ENCODE measurements around the gene ALG2.
"Not testable (repeated sequence)": the region's sequence is repeated elsewhere in the genome, so short reads cannot be mapped to it uniquely, and the experiment has no call there.

ALG2 gene

DNA sequence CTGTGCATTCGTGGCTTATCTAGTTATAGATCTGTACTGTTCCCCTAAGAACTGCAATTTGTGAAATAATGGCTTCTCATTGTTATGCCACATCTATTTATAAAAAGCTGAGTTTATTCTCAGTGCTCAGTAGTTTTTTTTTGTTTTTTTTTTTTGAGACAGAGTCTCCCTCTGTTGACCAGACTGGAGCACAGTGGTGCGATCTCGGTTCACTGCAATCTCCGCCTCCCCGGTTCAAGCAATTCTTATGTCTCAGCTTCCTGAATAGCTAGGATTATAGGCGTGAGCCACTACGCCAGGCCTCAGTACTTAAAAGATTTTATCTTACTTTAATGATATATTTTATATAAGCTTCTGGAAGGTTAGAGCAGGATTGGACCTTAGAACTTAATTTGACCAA, 19.4 kb upstream of the ALG2 start:
- no peak overlapping the region for H3K9ac ChIP-seq (ENCODE audit: insufficient read length)
- no peak for DNase-seq (ENCODE audit: low read depth, low spot score)
- no peak overlapping the region for H3K4me3 ChIP-seq
- H3K9me3 ChIP-seq (ENCODE audit: low read depth, low read length): no peaks in the 10 kb centered on the region
- no peak overlapping the region for H3K27ac ChIP-seq
- no peaks in the 10 kb centered on the region for H3K36me3 ChIP-seq (ENCODE audit: insufficient read depth, low read length)
- TF ChIP-seq EZH2 (IDR thresholded peaks at IDR 0.05): no peak
- no peak for TF ChIP-seq FOXP2 (optimal IDR thresholded peaks at IDR 0.05; ENCODE audit: control extremely low read depth, extremely low read length, insufficient read depth)
- no peak for TF ChIP-seq POLR2AphosphoS5 (IDR thresholded peaks at IDR 0.05; ENCODE audit: borderline replicate concordance, low read depth, low read length)

DNA sequence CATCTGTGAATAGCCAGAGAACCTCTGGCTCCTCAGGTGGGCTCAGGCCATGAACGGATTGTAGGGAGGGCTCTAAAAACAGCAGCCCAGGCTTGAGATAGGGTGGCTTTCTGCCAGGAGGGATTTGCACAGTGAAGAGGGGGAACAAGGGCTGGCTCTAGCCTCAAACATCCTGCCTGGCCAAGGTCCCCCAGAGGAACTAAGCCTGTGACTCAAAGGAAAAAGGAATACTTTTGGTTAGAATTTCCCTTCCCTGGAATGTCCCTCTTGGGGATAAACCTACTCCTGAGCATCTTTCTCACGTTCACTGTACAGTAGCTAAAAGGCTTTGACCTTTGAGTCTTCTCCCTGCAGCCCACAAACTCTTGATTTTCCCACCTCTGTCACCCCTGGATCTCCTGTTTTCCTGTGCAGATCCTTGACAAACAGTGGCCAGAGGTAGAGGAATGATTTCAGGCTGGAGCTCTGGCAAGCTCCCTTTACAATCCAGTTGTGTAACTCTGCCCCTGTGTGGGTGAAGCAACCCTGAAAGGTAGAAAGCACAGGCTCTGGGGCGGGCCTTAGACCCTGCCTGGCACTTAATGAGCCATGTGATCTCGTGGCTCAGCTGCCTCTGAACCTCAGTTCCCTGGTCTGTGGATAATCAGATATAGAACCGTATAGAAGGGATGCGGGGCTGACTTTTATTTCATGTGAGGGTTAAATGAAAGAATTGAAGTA, 17.8 kb upstream of the ALG2 start:
- Histone ChIP-seq H3K36me3 (ENCODE audit: insufficient read depth, low read length) (no peaks in the 10 kb centered on the region), H3K9ac (ENCODE audit: insufficient read length) (no peak overlapping the region), H3K4me3 (no peak overlapping the region), H3K27ac (no peak overlapping the region), H3K9me3 (ENCODE audit: low read depth, low read length) (no peaks in the 10 kb centered on the region)
- DNase-seq (ENCODE audit: low read depth, low spot score): no peak
- TF ChIP-seq POLR2AphosphoS5 (IDR thresholded peaks at IDR 0.05; ENCODE audit: borderline replicate concordance, low read depth, low read length) (no peak), FOXP2 (optimal IDR thresholded peaks at IDR 0.05; ENCODE audit: control extremely low read depth, extremely low read length, insufficient read depth) (no peak), EZH2 (IDR thresholded peaks at IDR 0.05) (no peak)

DNA sequence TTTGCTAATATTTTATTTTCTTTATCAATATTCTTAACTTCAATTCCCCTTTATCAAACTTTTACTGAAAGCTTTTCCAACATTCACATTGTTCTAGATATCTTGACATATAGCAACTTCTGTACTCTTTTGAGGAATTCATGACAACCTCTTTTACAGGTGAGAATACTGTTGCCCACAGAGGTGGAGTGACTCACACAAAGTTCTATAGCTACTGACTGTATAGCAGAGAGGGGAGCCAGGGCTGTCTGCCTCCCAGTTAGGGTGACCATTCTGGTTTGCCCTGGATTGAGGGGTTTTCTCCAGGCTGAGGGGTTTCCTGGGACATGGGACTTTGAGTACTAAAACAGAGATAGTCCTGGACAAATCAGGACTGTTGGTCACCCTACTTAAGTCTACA, 16.6 kb upstream of the ALG2 start:
- no peak for TF ChIP-seq POLR2AphosphoS5 (IDR thresholded peaks at IDR 0.05; ENCODE audit: borderline replicate concordance, low read depth, low read length)
- TF ChIP-seq EZH2 (IDR thresholded peaks at IDR 0.05): no peak
- no peak for TF ChIP-seq FOXP2 (optimal IDR thresholded peaks at IDR 0.05; ENCODE audit: control extremely low read depth, extremely low read length, insufficient read depth)
- Histone ChIP-seq H3K9ac (ENCODE audit: insufficient read length) (no peak overlapping the region), H3K27ac (no peak overlapping the region), H3K36me3 (ENCODE audit: insufficient read depth, low read length) (no peaks in the 10 kb centered on the region; the same call in 1 of the 2 replicates), H3K4me3 (no peak overlapping the region), H3K9me3 (ENCODE audit: low read depth, low read length) (no peaks in the 10 kb centered on the region)
- DNase-seq (ENCODE audit: low read depth, low spot score): no peak

DNA sequence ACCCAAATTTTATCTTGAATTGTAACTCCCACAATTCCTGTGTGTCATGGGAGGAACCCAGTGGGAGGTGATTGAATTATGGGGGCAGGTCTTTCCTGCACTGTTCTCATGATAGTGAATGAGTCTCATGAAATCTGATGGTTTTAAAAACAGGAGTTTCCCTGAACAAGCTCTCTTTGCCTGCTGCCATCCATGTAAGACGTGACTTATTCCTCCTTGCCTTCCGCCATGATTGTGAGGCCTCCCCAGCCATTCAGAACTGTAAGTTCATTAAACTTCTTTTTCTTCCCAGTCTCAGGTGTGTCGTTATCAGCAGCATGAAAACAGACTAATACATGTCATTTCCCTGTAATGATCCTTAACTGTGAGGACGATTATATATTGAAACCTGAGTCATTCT, 16.1 kb upstream of the ALG2 start:
- not testable (repeated sequence) for H3K9me3 ChIP-seq (ENCODE audit: low read depth, low read length); H3K36me3 ChIP-seq (ENCODE audit: insufficient read depth, low read length); H3K27ac ChIP-seq; DNase-seq (ENCODE audit: low read depth, low spot score); H3K4me3 ChIP-seq; H3K9ac ChIP-seq (ENCODE audit: insufficient read length)

DNA sequence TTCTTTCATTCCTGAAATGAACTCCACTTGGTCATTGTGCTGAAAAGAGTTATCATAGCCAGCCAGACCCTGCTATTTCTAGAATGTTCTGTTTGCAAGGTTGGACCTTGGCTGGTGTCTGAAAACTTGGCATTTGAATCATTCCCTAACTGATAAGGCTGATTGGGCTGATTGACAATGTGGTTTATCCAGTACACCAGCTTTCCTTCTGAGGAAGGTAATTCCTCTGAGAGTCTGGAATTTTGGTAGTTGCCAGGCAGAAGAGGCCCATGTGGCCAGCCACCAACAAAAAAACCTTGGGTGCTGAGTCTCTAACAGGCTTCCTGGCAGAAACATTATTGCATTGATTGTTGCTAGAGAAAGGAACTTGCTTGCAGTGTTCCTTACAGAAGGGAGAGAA, 15.6 kb upstream of the ALG2 start:
- H3K9me3 ChIP-seq (ENCODE audit: low read depth, low read length): no peaks in the 10 kb centered on the region
- DNase-seq (ENCODE audit: low read depth, low spot score): no peak
- H3K36me3 ChIP-seq (ENCODE audit: insufficient read depth, low read length): peaks cover 2% of the 10 kb centered on the region; the same call in 1 of the 2 replicates
- no peak for TF ChIP-seq EZH2 (IDR thresholded peaks at IDR 0.05)
- H3K27ac ChIP-seq: no peak overlapping the region
- no peak overlapping the region for H3K9ac ChIP-seq (ENCODE audit: insufficient read length)
- H3K4me3 ChIP-seq: no peak overlapping the region

DNA sequence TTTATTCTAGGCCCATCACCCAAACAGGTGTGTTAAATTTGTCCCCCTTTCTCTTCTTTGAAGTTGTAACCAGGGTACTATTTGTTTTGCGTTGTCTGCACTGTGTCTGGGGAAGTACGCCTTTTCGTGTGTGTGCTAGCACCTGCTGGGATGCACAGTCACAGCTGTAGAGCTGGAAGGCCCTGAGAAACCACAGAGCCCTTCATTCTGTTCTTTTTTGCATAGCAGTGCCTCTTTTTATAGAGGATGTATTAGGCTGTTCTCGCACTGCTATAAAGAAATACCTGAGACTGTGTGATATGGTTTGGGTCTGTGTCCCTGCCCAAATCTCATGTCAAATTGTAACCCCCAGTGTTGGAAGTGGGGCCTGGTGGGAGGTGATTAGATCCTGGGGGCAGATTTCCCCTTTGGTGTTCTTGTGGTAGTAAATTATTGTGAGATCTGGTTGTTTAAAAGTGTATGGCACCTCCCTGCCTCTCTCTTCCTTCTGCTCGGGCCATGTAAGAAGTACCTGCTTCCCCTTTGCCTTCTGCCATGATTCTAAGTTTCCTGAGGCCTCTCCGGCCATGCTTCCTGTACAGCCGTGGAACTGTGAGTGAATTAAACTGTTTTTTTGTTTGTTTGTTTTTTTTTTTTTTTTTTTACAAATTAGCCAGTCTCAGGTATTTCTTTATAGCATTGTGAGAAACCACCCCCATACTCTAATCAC, 14.3 kb upstream of the ALG2 start:
- no peak for DNase-seq (ENCODE audit: low read depth, low spot score)
- no peak overlapping the region for H3K27ac ChIP-seq
- no peak overlapping the region for H3K9ac ChIP-seq (ENCODE audit: insufficient read length)
- H3K9me3 ChIP-seq (ENCODE audit: low read depth, low read length): no peaks in the 10 kb centered on the region
- TF ChIP-seq FOXP2 (optimal IDR thresholded peaks at IDR 0.05; ENCODE audit: control extremely low read depth, extremely low read length, insufficient read depth) (no peak), POLR2AphosphoS5 (IDR thresholded peaks at IDR 0.05; ENCODE audit: borderline replicate concordance, low read depth, low read length) (no peak), EZH2 (IDR thresholded peaks at IDR 0.05) (no peak)
- H3K36me3 ChIP-seq (ENCODE audit: insufficient read depth, low read length): peaks cover 14% of the 10 kb centered on the region
- H3K4me3 ChIP-seq: no peak overlapping the region

DNA sequence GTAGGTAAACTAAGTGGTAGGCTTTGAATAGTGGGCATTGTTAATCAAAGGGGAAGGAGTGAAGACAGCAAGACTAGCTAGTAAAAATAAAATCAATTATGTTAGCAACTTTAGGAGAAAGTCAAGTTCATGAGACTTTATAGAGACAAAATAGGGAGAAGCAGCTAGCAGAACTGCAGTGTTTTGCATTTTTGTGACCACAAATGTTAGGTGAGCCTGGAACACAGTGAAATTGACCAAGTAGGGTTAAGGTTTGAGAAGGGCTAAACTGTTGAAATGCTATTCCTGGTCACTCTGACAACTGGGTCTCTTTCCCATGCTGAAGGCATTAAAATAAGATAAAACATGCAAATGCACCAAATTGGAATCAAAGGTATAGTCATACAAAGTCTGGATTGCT, 13.3 kb upstream of the ALG2 start:
- no peak for TF ChIP-seq FOXP2 (optimal IDR thresholded peaks at IDR 0.05; ENCODE audit: control extremely low read depth, extremely low read length, insufficient read depth)
- no peak for TF ChIP-seq POLR2AphosphoS5 (IDR thresholded peaks at IDR 0.05; ENCODE audit: borderline replicate concordance, low read depth, low read length)
- no peak for TF ChIP-seq EZH2 (IDR thresholded peaks at IDR 0.05)
- Histone ChIP-seq H3K36me3 (ENCODE audit: insufficient read depth, low read length) (peaks cover 24% of the 10 kb centered on the region), H3K4me3 (no peak overlapping the region), H3K27ac (no peak overlapping the region), H3K9ac (ENCODE audit: insufficient read length) (no peak overlapping the region), H3K9me3 (ENCODE audit: low read depth, low read length) (no peaks in the 10 kb centered on the region)
- DNase-seq (ENCODE audit: low read depth, low spot score): no peak

DNA sequence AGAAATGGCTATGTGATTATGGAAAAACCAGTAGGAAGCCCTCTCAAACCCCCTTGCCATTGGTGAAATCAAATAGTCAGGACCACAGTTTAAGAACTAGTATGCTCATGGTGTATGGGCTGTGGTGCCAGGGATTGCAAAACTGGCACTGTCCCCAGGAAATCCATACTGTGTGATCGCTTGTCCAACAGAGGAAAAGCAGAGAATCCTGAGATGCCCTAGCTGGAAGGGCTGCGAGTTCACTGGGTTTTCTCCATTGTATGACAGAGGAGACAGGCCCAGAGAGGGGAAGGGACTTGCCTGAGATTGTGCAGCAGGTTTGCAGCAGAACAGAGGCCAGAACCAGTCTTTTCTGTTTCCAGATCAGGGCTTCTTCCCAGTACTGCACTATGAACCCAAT, 12.9 kb upstream of the ALG2 start:
- no peak for DNase-seq (ENCODE audit: low read depth, low spot score)
- H3K9ac ChIP-seq (ENCODE audit: insufficient read length): no peak overlapping the region
- H3K9me3 ChIP-seq (ENCODE audit: low read depth, low read length): no peaks in the 10 kb centered on the region
- no peak for TF ChIP-seq FOXP2 (optimal IDR thresholded peaks at IDR 0.05; ENCODE audit: control extremely low read depth, extremely low read length, insufficient read depth)
- TF ChIP-seq EZH2 (IDR thresholded peaks at IDR 0.05): no peak
- TF ChIP-seq POLR2AphosphoS5 (IDR thresholded peaks at IDR 0.05; ENCODE audit: borderline replicate concordance, low read depth, low read length): no peak
- H3K27ac ChIP-seq: no peak overlapping the region
- no peak overlapping the region for H3K4me3 ChIP-seq
- H3K36me3 ChIP-seq (ENCODE audit: insufficient read depth, low read length): peaks cover 24% of the 10 kb centered on the region

DNA sequence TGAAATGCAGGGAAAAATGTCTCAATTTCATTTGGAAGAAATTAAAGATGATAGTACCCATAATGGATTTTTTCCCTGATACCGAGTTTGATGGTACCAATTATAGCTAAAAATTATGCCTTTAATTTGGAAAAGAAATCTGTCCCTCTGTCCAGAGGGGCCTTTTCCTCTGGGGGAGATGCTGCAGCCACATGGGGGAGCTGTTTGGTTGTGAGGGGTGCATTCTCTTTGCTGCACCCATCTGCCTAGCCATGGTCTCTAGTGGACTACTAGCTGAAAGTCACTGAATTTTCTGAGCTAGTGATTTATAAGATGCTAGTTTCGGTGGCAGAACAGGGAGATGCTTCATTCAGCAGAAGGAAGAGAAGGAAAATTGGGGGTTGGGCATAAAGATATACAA, 10.0 kb upstream of the ALG2 start:
- no peaks in the 10 kb centered on the region for H3K9me3 ChIP-seq (ENCODE audit: low read depth, low read length)
- no peak overlapping the region for H3K27ac ChIP-seq
- peaks cover 45% of the 10 kb centered on the region for H3K36me3 ChIP-seq (ENCODE audit: insufficient read depth, low read length)
- H3K9ac ChIP-seq (ENCODE audit: insufficient read length): no peak overlapping the region
- no peak overlapping the region for H3K4me3 ChIP-seq
- TF ChIP-seq POLR2AphosphoS5 (IDR thresholded peaks at IDR 0.05; ENCODE audit: borderline replicate concordance, low read depth, low read length): no peak
- TF ChIP-seq EZH2 (IDR thresholded peaks at IDR 0.05): no peak
- TF ChIP-seq FOXP2 (optimal IDR thresholded peaks at IDR 0.05; ENCODE audit: control extremely low read depth, extremely low read length, insufficient read depth): no peak
- DNase-seq (ENCODE audit: low read depth, low spot score): no peak
